ENCODE data around the gene OR2F2. TPM values are rescaled to one million over a fixed set of nuclear protein-coding genes. Genes with fewer than 3 reads are reported as not detected.

The OR2F2 gene
- total RNA-seq, 4 donors from 2014 or later = not detected

DNA sequence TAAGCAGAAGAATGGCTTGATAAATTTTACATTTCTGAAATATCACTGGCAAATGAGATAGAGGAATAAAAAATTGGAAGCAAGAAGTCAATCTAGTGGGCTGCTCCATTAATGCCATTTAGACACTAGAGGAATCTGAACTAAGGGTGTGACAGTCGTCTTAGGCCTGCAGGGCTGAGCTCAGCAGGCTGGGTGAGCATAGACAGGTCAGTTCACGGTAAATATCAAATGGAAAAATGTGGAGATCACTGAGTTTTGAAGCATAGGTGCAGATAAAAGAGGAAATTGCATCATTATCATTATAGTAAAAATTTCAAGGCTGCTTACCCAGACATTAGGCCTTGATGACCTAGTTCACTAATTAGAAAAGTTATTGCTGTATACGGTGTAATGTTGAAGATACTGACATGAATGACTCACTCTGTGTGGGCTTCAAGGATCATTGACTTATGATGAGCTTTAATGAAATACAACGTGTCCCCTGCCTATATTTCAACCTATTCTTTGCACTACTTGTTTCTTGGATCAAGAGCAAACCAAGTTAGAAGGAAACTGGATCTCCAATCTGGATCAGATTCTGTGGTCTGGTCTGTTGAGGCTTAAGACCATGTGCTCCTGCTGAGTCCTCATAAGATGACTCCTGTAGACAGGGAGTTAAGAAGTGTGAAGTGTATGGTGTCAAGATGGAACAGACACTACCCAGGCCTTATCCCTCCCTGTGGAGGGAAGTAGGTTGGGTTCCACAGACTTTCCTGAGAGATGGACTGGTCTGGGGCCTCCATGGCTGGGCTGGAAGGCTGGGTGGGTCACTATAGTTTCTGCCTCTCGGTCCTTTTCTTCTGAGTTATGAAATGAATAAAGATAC is 3.6 kb downstream of the OR2F2 start:
- DNase-seq (ENCODE audit: low spot score) (no peak), ATAC-seq (ENCODE audit: low FRiP score) (no peak)
- TF ChIP-seq, protein P1, sequence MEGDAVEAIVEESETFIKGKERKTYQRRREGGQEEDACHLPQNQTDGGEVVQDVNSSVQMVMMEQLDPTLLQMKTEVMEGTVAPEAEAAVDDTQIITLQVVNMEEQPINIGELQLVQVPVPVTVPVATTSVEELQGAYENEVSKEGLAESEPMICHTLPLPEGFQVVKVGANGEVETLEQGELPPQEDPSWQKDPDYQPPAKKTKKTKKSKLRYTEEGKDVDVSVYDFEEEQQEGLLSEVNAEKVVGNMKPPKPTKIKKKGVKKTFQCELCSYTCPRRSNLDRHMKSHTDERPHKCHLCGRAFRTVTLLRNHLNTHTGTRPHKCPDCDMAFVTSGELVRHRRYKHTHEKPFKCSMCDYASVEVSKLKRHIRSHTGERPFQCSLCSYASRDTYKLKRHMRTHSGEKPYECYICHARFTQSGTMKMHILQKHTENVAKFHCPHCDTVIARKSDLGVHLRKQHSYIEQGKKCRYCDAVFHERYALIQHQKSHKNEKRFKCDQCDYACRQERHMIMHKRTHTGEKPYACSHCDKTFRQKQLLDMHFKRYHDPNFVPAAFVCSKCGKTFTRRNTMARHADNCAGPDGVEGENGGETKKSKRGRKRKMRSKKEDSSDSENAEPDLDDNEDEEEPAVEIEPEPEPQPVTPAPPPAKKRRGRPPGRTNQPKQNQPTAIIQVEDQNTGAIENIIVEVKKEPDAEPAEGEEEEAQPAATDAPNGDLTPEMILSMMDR (IDR thresholded peaks at IDR 0.05) = no peak

DNA sequence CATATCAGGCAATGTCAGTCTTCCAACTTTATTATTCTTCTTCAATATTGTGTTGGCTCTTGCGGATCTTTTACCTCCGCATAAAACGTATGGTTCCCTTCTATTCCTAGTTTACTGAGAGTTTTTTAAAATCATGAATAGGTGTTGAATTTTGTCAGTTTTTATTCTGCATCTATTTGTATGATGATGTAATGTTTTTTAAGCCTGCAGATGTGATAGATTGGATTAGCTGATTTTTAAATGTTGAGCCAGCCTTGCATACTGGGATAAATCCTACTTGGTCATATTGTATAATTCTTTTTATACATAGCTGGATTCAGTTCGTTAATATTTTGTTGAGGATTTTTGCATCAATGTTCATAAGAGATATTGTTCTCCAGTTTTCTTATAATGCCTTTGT is 10.4 kb downstream of the OR2F2 start:
- DNase-seq (ENCODE audit: low spot score) (no peak), ATAC-seq (ENCODE audit: low FRiP score) (no peak)
- TF ChIP-seq, protein P1 (IDR thresholded peaks at IDR 0.05) = no peak

GRCh38 chr7:143947111-143947510 is 12.1 kb downstream of the OR2F2 start:
- no peak for ATAC-seq (ENCODE audit: low FRiP score)
- TF ChIP-seq, protein P1 (IDR thresholded peaks at IDR 0.05) = no peak
- DNase-seq (ENCODE audit: low spot score) = no peak

DNA sequence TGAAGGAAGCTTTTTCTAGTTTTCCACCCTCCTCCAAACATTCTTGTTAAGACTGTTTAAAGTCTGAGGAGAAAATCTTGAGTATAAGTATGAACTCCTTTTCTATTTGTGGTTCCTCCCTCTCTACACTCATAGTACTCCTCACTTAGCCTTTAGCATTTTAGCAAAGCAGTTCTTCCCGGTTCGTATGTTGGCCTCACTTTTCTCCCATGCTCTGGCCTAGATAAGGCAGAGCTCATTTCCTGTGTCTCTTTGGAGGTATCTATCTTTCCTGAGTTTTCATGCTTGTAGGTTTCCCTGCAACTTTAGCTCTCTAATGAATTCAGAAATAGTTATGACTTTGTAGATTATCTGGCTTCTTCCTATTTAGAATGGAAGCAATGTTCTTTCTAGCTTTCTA is 13.7 kb downstream of the OR2F2 start:
- TF ChIP-seq, protein P1 (IDR thresholded peaks at IDR 0.05) = no peak
- DNase-seq (ENCODE audit: low spot score) (no peak), ATAC-seq (ENCODE audit: low FRiP score) (no peak)

GRCh38 chr7:143953421-143953820 is 18.4 kb downstream of the OR2F2 start:
- no peak for DNase-seq (ENCODE audit: low spot score)
- TF ChIP-seq, protein P1 (IDR thresholded peaks at IDR 0.05) = no peak
- ATAC-seq (ENCODE audit: low FRiP score) = no peak

- no peak for DNase-seq (ENCODE audit: low spot score)
- ATAC-seq (ENCODE audit: low FRiP score) = no peak
Observed at GRCh38 chr7:143954135-143954534, 19.1 kb downstream of the OR2F2 start.

More at GRCh38 chr7:143954135-143954534, 19.1 kb downstream of the OR2F2 start:
- TF ChIP-seq, protein P1 (IDR thresholded peaks at IDR 0.05) = no peak
